ENCODE measurements around the gene CDH26. TPM values are rescaled to one million over a fixed set of nuclear protein-coding genes. Genes with fewer than 3 reads are reported as not detected.

CDH26 gene
- polyA plus RNA-seq, 2 donors = 2.6 to 3.8 TPM

DNA sequence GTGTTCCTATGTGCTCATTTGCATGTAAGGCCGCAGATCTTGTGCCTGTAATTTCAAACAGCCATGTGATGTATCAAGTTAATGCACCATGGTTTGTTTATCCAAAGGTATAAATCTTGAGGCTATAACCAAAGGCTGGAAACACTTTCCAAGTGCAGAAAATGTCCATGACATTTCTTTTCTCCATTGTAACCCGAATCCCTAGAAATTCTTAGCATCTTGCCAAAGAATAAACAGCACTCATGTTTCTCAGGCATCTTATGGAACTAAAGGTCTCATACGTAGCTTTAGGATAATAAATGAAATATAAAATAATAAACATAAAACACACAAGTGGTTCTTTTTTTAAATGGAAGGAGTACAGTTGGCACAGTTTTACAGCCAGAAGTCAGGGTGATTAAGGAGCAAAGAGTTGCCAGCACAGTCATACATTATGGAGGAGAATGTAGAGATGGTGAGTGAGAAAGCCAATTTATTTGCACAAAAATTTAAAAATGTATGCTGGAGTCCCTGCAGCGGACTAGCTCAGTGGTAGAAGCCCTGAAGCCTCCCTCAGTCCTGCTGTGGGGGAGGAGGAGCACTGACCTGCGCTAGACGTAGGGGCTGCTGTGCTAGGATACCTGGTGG lies 18.0 kb downstream of the CDH26 start:
- Histone ChIP-seq H3K36me3 (ENCODE audit: control insufficient read depth in 2 of 2, insufficient read depth in 2 of 2, low read length in 1 of 2) (no peaks in the 10 kb centered on the region), H3K9me3 (ENCODE audit: control insufficient read depth in 2 of 2, insufficient read depth in 1 of 2, low read depth in 1 of 2, low read length in 1 of 2) (no peaks in the 10 kb centered on the region), H3K27ac (ENCODE audit: low read depth in 2 of 2, low read length in 1 of 2) (no peak overlapping the region), H3K27me3 (ENCODE audit: control insufficient read depth in 1 of 2, insufficient read depth in 2 of 2, low read length in 2 of 2) (no peaks in the 10 kb centered on the region), H3K4me1 (ENCODE audit: control insufficient read depth in 2 of 2, insufficient read depth in 2 of 2, low read length in 1 of 2) (peaks cover 0 to 4% of the 10 kb centered on the region in 2 donors), H3K4me3 (ENCODE audit: low read depth in 1 of 2, low read length in 2 of 2) (no peak overlapping the region)
- 60 to 72% methylated on average over 6 of the region's 6 CpGs for WGBS, 2 donors

DNA sequence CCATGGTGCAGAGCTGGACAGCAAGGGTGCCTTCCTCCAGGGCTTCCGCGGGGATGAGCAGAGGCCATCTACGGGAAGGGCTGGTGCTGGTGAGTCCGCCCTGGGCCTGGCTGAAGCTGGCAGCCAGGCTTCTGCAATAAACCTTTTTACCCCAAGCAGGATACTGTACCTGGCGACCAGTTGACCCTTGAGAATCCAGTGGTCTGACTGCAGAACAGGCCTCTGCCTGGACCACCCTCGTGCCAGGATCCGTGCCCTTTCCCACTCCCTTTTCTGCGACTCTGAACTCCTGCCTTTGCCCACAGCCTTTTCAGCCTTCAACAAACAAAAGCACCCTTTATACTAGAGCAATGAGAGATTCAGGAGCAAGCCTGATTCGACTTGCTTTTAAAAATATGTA lies 18.9 kb downstream of the CDH26 start:
- Histone ChIP-seq H3K27me3 (ENCODE audit: control insufficient read depth in 1 of 2, insufficient read depth in 2 of 2, low read length in 2 of 2) (no peaks in the 10 kb centered on the region), H3K36me3 (ENCODE audit: control insufficient read depth in 2 of 2, insufficient read depth in 2 of 2, low read length in 1 of 2) (no peaks in the 10 kb centered on the region), H3K27ac (ENCODE audit: low read depth in 2 of 2, low read length in 1 of 2) (no peak overlapping the region), H3K4me3 (ENCODE audit: low read depth in 1 of 2, low read length in 2 of 2) (no peak overlapping the region), H3K9me3 (ENCODE audit: control insufficient read depth in 2 of 2, insufficient read depth in 1 of 2, low read depth in 1 of 2, low read length in 1 of 2) (no peaks in the 10 kb centered on the region), H3K4me1 (ENCODE audit: control insufficient read depth in 2 of 2, insufficient read depth in 2 of 2, low read length in 1 of 2) (peaks cover 0 to 4% of the 10 kb centered on the region in 2 donors)
- WGBS, 2 donors = 85 to 87% methylated on average over 9 of the region's 9 CpGs

DNA sequence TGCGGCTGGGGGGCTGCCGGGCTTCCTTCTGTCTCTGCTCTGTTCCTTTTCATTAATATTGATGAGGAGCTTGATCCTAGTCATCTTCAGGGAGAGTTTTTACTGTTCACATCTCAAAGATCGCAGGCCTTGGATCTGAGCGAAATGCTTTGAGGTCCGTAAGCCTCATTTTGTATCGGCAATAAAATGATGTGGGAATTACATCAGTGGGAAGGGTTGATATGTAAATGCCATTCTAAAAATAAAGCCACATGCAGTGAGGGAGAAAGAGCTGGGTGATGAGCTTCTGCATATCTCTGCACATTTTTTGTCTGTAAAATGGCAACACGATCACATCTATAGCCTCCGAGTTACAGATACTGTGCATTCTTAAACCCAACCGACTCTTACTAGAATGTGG lies 24.9 kb downstream of the CDH26 start:
- Histone ChIP-seq H3K27me3 (ENCODE audit: control insufficient read depth in 1 of 2, insufficient read depth in 2 of 2, low read length in 2 of 2) (no peaks in the 10 kb centered on the region), H3K9me3 (ENCODE audit: control insufficient read depth in 2 of 2, insufficient read depth in 1 of 2, low read depth in 1 of 2, low read length in 1 of 2) (no peaks in the 10 kb centered on the region), H3K4me1 (ENCODE audit: control insufficient read depth in 2 of 2, insufficient read depth in 2 of 2, low read length in 1 of 2) (peaks cover 0 to 2% of the 10 kb centered on the region in 2 donors), H3K4me3 (ENCODE audit: low read depth in 1 of 2, low read length in 2 of 2) (no peak overlapping the region), H3K27ac (ENCODE audit: low read depth in 2 of 2, low read length in 1 of 2) (no peak overlapping the region), H3K36me3 (ENCODE audit: control insufficient read depth in 2 of 2, insufficient read depth in 2 of 2, low read length in 1 of 2) (no peaks in the 10 kb centered on the region)
- 91 to 95% methylated on average over 9 of the region's 9 CpGs for WGBS, 2 donors

DNA sequence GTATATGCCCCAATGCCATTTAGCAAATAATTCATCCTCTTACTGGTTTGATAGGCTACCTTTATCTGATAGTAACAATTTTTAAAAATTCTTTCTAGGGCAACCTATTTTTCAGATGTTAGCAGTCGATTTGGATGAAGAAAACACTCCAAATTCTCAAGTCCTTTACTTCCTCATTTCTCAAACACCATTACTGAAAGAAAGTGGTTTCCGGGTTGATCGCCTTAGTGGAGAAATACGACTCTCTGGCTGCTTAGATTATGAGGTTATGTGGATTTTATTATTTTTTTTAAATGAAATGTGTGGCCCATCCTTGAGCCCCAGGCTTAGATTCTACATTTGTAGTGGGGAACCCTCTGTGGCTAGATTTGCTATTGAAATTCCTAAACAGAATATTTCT lies 26.3 kb downstream of the CDH26 start:
- peaks cover 0 to 3% of the 10 kb centered on the region in 2 donors for H3K9me3 ChIP-seq (ENCODE audit: control insufficient read depth in 2 of 2, insufficient read depth in 1 of 2, low read depth in 1 of 2, low read length in 1 of 2)
- no peak overlapping the region for H3K27ac ChIP-seq (ENCODE audit: low read depth in 2 of 2, low read length in 1 of 2)
- no peaks in the 10 kb centered on the region for H3K27me3 ChIP-seq (ENCODE audit: control insufficient read depth in 1 of 2, insufficient read depth in 2 of 2, low read length in 2 of 2)
- H3K4me1 ChIP-seq (ENCODE audit: control insufficient read depth in 2 of 2, insufficient read depth in 2 of 2, low read length in 1 of 2) = peaks cover 0 to 2% of the 10 kb centered on the region in 2 donors
- no peaks in the 10 kb centered on the region for H3K36me3 ChIP-seq (ENCODE audit: control insufficient read depth in 2 of 2, insufficient read depth in 2 of 2, low read length in 1 of 2)
- 74 to 81% methylated on average over 4 of the region's 4 CpGs for WGBS, 2 donors
- no peak overlapping the region for H3K4me3 ChIP-seq (ENCODE audit: low read depth in 1 of 2, low read length in 2 of 2)

DNA sequence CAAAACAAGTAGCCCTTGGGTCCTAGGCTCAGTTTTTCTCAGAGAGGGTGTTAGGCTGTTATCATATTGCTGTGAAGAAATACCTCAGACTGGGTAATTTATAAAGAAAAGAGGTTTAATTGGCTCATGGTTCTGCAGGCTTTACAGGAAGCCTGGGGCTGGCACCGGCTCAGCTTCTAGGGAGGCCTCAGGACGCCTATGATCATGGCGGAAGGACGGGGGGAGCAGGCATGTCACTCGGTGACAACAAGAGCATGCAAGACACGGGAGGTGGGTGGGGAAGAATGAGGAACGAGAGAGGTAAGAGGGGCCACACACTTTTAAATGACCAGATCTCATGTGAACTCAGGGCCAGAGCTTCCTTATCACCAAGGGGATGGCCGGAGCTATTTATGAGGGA lies 26.9 kb downstream of the CDH26 start:
- no peak overlapping the region for H3K27ac ChIP-seq (ENCODE audit: low read depth in 2 of 2, low read length in 1 of 2)

DNA sequence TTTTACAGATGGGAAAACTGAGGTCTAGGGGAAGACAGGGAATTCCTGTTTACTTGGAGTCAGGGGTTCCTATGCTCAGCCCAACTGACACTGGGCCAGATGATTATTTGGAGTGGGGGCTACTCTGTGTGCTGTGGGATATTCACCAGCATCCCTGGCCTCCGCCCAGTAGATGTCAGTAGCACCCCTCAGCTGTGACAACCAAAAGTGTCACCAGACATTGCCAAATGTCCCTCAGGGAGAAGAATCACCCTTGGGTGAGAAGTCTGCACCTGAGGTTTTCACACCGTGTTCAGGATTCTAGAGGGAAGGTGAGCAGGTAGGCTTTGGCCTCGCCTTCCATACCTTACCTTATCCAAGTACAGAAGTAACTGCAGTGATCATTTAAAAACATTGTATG lies 27.6 kb downstream of the CDH26 start:
- WGBS, 2 donors = 89 to 91% methylated on average over 3 of the region's 3 CpGs
- no peak overlapping the region for H3K27ac ChIP-seq (ENCODE audit: low read depth in 2 of 2, low read length in 1 of 2)
- H3K9me3 ChIP-seq (ENCODE audit: control insufficient read depth in 2 of 2, insufficient read depth in 1 of 2, low read depth in 1 of 2, low read length in 1 of 2) = peaks cover 0 to 3% of the 10 kb centered on the region in 2 donors
- H3K4me1 ChIP-seq (ENCODE audit: control insufficient read depth in 2 of 2, insufficient read depth in 2 of 2, low read length in 1 of 2) = peaks cover 0 to 2% of the 10 kb centered on the region in 2 donors
- H3K27me3 ChIP-seq (ENCODE audit: control insufficient read depth in 1 of 2, insufficient read depth in 2 of 2, low read length in 2 of 2) = no peaks in the 10 kb centered on the region
- no peaks in the 10 kb centered on the region for H3K36me3 ChIP-seq (ENCODE audit: control insufficient read depth in 2 of 2, insufficient read depth in 2 of 2, low read length in 1 of 2)
- no peak overlapping the region for H3K4me3 ChIP-seq (ENCODE audit: low read depth in 1 of 2, low read length in 2 of 2)

More for the DNA sequence above, 26.9 kb downstream of the CDH26 start:
- Histone ChIP-seq H3K4me3 (ENCODE audit: low read depth in 1 of 2, low read length in 2 of 2) (no peak overlapping the region), H3K27me3 (ENCODE audit: control insufficient read depth in 1 of 2, insufficient read depth in 2 of 2, low read length in 2 of 2) (no peaks in the 10 kb centered on the region), H3K4me1 (ENCODE audit: control insufficient read depth in 2 of 2, insufficient read depth in 2 of 2, low read length in 1 of 2) (peaks cover 0 to 2% of the 10 kb centered on the region in 2 donors), H3K36me3 (ENCODE audit: control insufficient read depth in 2 of 2, insufficient read depth in 2 of 2, low read length in 1 of 2) (no peaks in the 10 kb centered on the region), H3K9me3 (ENCODE audit: control insufficient read depth in 2 of 2, insufficient read depth in 1 of 2, low read depth in 1 of 2, low read length in 1 of 2) (peaks cover 0 to 3% of the 10 kb centered on the region in 2 donors)
- 83 to 87% methylated on average over 8 of the region's 8 CpGs for WGBS, 2 donors

DNA sequence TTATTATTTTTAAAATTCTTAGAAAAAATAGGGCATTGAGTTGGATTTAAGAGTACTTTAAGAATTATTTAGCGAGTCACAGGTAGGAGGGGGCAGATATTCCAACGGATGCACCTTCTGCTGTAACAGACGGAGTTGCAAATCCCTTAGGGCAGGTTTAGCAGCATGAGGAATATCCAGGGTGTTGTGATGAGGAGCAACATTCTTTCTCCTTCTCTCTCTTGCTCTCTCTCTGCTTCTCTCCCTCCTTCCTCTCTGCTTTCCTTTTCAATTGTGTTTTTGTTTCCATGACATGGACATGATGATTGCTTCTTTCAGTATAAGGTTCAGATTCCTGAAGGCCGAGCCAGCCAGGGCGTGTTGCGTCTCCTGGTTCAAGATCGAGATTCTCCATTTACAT lies 28.9 kb downstream of the CDH26 start:
- WGBS, 2 donors = 79 to 81% methylated on average over 7 of the region's 7 CpGs
- Histone ChIP-seq H3K4me1 (ENCODE audit: control insufficient read depth in 2 of 2, insufficient read depth in 2 of 2, low read length in 1 of 2) (peaks cover 0 to 2% of the 10 kb centered on the region in 2 donors), H3K27me3 (ENCODE audit: control insufficient read depth in 1 of 2, insufficient read depth in 2 of 2, low read length in 2 of 2) (no peaks in the 10 kb centered on the region), H3K36me3 (ENCODE audit: control insufficient read depth in 2 of 2, insufficient read depth in 2 of 2, low read length in 1 of 2) (no peaks in the 10 kb centered on the region), H3K27ac (ENCODE audit: low read depth in 2 of 2, low read length in 1 of 2) (no peak overlapping the region), H3K9me3 (ENCODE audit: control insufficient read depth in 2 of 2, insufficient read depth in 1 of 2, low read depth in 1 of 2, low read length in 1 of 2) (peaks cover 0 to 3% of the 10 kb centered on the region in 2 donors), H3K4me3 (ENCODE audit: low read depth in 1 of 2, low read length in 2 of 2) (no peak overlapping the region)

DNA sequence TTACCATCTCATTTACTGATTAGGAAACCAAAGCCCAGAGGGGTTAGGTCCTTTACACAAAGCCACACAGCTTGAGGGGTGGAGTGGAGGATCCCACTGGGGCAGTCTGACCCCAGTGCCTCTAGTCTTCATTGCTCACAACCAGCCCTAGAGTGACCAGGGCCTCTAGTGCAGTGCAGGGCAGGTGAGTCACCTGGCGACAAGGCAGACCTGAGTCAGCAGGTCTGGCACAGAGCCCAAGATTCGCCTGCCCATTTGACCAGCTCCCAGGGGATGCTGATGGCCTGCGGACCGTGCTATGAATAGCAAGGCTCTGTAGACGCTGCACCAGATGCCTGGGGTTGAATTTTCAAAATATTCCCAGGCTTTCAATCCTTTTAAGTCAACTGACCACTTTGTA lies 29.9 kb downstream of the CDH26 start:
- 65 to 73% methylated on average over 5 of the region's 5 CpGs for WGBS, 2 donors
- Histone ChIP-seq H3K27me3 (ENCODE audit: control insufficient read depth in 1 of 2, insufficient read depth in 2 of 2, low read length in 2 of 2) (no peaks in the 10 kb centered on the region), H3K9me3 (ENCODE audit: control insufficient read depth in 2 of 2, insufficient read depth in 1 of 2, low read depth in 1 of 2, low read length in 1 of 2) (peaks cover 0 to 3% of the 10 kb centered on the region in 2 donors), H3K27ac (ENCODE audit: low read depth in 2 of 2, low read length in 1 of 2) (no peak overlapping the region), H3K4me3 (ENCODE audit: low read depth in 1 of 2, low read length in 2 of 2) (no peak overlapping the region), H3K4me1 (ENCODE audit: control insufficient read depth in 2 of 2, insufficient read depth in 2 of 2, low read length in 1 of 2) (peaks cover 0 to 2% of the 10 kb centered on the region in 2 donors), H3K36me3 (ENCODE audit: control insufficient read depth in 2 of 2, insufficient read depth in 2 of 2, low read length in 1 of 2) (no peaks in the 10 kb centered on the region)

DNA sequence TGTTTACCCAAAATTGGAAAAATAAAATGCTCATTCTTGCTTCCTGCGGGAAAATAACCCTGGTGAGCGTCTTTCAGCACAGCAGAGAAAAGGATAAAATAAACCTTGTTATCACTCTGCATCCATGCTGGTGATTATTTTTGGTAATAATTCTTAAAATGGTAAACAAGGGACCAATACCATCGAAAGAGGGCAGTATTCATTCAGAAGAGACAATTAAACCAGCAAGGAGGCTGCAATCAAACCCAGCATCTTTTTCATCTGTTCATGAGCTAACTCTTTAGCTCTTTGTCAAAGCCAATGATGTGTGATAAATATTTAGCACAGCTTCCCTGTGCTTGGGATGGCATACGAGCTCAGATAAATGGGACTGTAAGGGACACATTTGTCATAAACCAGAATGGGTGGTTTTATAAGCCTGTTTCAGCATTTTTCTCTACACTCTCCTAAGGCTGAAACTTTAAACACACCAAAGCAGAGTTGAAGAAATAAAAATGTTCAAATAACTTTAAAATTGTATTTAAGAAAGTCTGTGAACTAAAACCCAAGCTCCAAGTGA lies 34.4 kb downstream of the CDH26 start:
- H3K36me3 ChIP-seq (ENCODE audit: control insufficient read depth in 2 of 2, insufficient read depth in 2 of 2, low read length in 1 of 2) = no peaks in the 10 kb centered on the region
- WGBS, 2 donors = 70% methylated on average over 4 of the region's 4 CpGs
- H3K4me1 ChIP-seq (ENCODE audit: control insufficient read depth in 2 of 2, insufficient read depth in 2 of 2, low read length in 1 of 2) = peaks cover 4 to 5% of the 10 kb centered on the region in 2 donors
- no peak overlapping the region for H3K27ac ChIP-seq (ENCODE audit: low read depth in 2 of 2, low read length in 1 of 2)
- H3K4me3 ChIP-seq (ENCODE audit: low read depth in 1 of 2, low read length in 2 of 2) = no peak overlapping the region
- H3K9me3 ChIP-seq (ENCODE audit: control insufficient read depth in 2 of 2, insufficient read depth in 1 of 2, low read depth in 1 of 2, low read length in 1 of 2) = peaks cover 0 to 5% of the 10 kb centered on the region in 2 donors
- no peaks in the 10 kb centered on the region for H3K27me3 ChIP-seq (ENCODE audit: control insufficient read depth in 1 of 2, insufficient read depth in 2 of 2, low read length in 2 of 2)

All from esophagus (tissue), 2 donors.